NCI-H1694 (cell line): Measurements from ENCODE around the gene TMPRSS13.
"Not testable (repeated sequence)": the region's sequence is repeated elsewhere in the genome, so short reads cannot be mapped to it uniquely, and the experiment has no call there.

Experiments
- DNase-seq: peaks from one replicate; lab custom pipeline; 2025; lab: John Stamatoyannopoulos, UW

The TMPRSS13 gene

GRCh38 chr11:117930668-117931330, 1.6 kb upstream of the TMPRSS13 start:
- DNase-seq: no peak

- DNase-seq: no peak
Measured at GRCh38 chr11:117929916-117930570, 841 bp upstream of the TMPRSS13 start.

- no peak for DNase-seq
Measured at GRCh38 chr11:117928446-117929141, 608 bp downstream of the TMPRSS13 start.

GRCh38 chr11:117927926-117928325, 1.3 kb downstream of the TMPRSS13 start:
- DNase-seq: no peak

GRCh38 chr11:117926166-117926565, 3.0 kb downstream of the TMPRSS13 start:
- not testable (repeated sequence) for DNase-seq

- no peak for DNase-seq
Measured at GRCh38 chr11:117925198-117925925, 3.8 kb downstream of the TMPRSS13 start.

- DNase-seq: no peak
Measured at GRCh38 chr11:117924631-117925170, 4.5 kb downstream of the TMPRSS13 start.

- DNase-seq: no peak
Measured at GRCh38 chr11:117923773-117924172, 5.4 kb downstream of the TMPRSS13 start.

- no peak for DNase-seq
Measured at GRCh38 chr11:117923275-117923674, 5.9 kb downstream of the TMPRSS13 start.

GRCh38 chr11:117921893-117922292, 7.3 kb downstream of the TMPRSS13 start:
- DNase-seq: no peak

GRCh38 chr11:117921456-117921855, 7.7 kb downstream of the TMPRSS13 start:
- DNase-seq: no peak

GRCh38 chr11:117919781-117920221, 9.4 kb downstream of the TMPRSS13 start:
- DNase-seq: no peak

GRCh38 chr11:117919341-117919740, 9.9 kb downstream of the TMPRSS13 start:
- no peak for DNase-seq

- no peak for DNase-seq
Measured at GRCh38 chr11:117918366-117919255, 10.6 kb downstream of the TMPRSS13 start.

- DNase-seq: no peak
Measured at GRCh38 chr11:117917591-117918151, 11.5 kb downstream of the TMPRSS13 start.

GRCh38 chr11:117916956-117917355, 12.2 kb downstream of the TMPRSS13 start:
- no peak for DNase-seq

GRCh38 chr11:117915672-117916235, 13.4 kb downstream of the TMPRSS13 start:
- DNase-seq: no peak

GRCh38 chr11:117914991-117915618, 14.1 kb downstream of the TMPRSS13 start:
- no peak for DNase-seq

GRCh38 chr11:117914398-117914761, 14.8 kb downstream of the TMPRSS13 start:
- DNase-seq: no peak
